GM11168 (cell line): ENCODE data around the gene MCTP1.
"Not testable (repeated sequence)": the region's sequence is repeated elsewhere in the genome, so short reads cannot be mapped to it uniquely, and the experiment has no call there.

Experiments used
- in situ Hi-C: fragments of 300-500 bp; cut with MboI; formaldehyde crosslinking; loops from one replicate; pipeline ENCODE4 v1.12.0; 2022; ENCODE audit warnings: low sequenced_read_pairs; ENCODE audit not compliant: unreplicated experiment

The MCTP1 gene

GRCh38 chr5:95194856-95195255 lies 90.0 kb downstream of the MCTP1 start:
- in situ Hi-C loops, result no loop called here

- in situ Hi-C loops, result no loop called here
These were observed 93.6 kb downstream of the MCTP1 start for GRCh38 chr5:95191330-95191729.

- in situ Hi-C loops, result no loop called here
These were observed 100.0 kb downstream of the MCTP1 start for GRCh38 chr5:95184924-95185323.

- in situ Hi-C loops, result no loop called here
These were observed 103.2 kb downstream of the MCTP1 start for GRCh38 chr5:95181644-95182043.

- in situ Hi-C loops, result no loop called here
These were observed 106.7 kb downstream of the MCTP1 start for GRCh38 chr5:95178046-95178651.

GRCh38 chr5:95177456-95177855 lies 107.4 kb downstream of the MCTP1 start:
- in situ Hi-C loops, result no loop called here

GRCh38 chr5:95175106-95175505 lies 109.8 kb downstream of the MCTP1 start:
- in situ Hi-C loops, result no loop called here

- in situ Hi-C loops, result no loop called here
These were observed 112.2 kb downstream of the MCTP1 start for GRCh38 chr5:95172659-95173058.

GRCh38 chr5:95164861-95165260 lies 120.0 kb downstream of the MCTP1 start:
- in situ Hi-C loops, result no loop called here

- in situ Hi-C loops, result no loop called here
These were observed 121.8 kb downstream of the MCTP1 start for GRCh38 chr5:95163079-95163478.

GRCh38 chr5:95162231-95162992 lies 122.5 kb downstream of the MCTP1 start:
- in situ Hi-C loops, result no loop called here

GRCh38 chr5:95159603-95160002 lies 125.3 kb downstream of the MCTP1 start:
- in situ Hi-C loops, result no loop called here

GRCh38 chr5:95155888-95156287 lies 129.0 kb downstream of the MCTP1 start:
- in situ Hi-C loops, result no loop called here

GRCh38 chr5:95153511-95153910 lies 131.4 kb downstream of the MCTP1 start:
- in situ Hi-C loops, result no loop called here

GRCh38 chr5:95152535-95152934 lies 132.4 kb downstream of the MCTP1 start:
- in situ Hi-C loops, result no loop called here

- in situ Hi-C loops, result no loop called here
These were observed 132.8 kb downstream of the MCTP1 start for GRCh38 chr5:95152131-95152530.

- in situ Hi-C loops, result no loop called here
These were observed 133.2 kb downstream of the MCTP1 start for GRCh38 chr5:95151694-95152093.

GRCh38 chr5:95149387-95149786 lies 135.5 kb downstream of the MCTP1 start:
- in situ Hi-C loops, result no loop called here

- in situ Hi-C loops, result no loop called here
These were observed 136.4 kb downstream of the MCTP1 start for GRCh38 chr5:95148453-95148852.

GRCh38 chr5:95143858-95144257 lies 141.0 kb downstream of the MCTP1 start:
- in situ Hi-C loops, result not testable (repeated sequence)

GRCh38 chr5:95142145-95142544 lies 142.7 kb downstream of the MCTP1 start:
- in situ Hi-C loops, result no loop called here

- in situ Hi-C loops, result no loop called here
These were observed 143.8 kb downstream of the MCTP1 start for GRCh38 chr5:95141141-95141540.
